ENCODE data around the gene ZDHHC17. TPM values are rescaled to one million over a fixed set of nuclear protein-coding genes. Genes with fewer than 3 reads are reported as not detected.

The ZDHHC17 gene
- total and polyA plus RNA-seq, 2 of the 13 experiments (the other 11 are each of a cell fraction or from before 2014, with no cell fraction given), result 36.7 to 38.5 TPM

DNA sequence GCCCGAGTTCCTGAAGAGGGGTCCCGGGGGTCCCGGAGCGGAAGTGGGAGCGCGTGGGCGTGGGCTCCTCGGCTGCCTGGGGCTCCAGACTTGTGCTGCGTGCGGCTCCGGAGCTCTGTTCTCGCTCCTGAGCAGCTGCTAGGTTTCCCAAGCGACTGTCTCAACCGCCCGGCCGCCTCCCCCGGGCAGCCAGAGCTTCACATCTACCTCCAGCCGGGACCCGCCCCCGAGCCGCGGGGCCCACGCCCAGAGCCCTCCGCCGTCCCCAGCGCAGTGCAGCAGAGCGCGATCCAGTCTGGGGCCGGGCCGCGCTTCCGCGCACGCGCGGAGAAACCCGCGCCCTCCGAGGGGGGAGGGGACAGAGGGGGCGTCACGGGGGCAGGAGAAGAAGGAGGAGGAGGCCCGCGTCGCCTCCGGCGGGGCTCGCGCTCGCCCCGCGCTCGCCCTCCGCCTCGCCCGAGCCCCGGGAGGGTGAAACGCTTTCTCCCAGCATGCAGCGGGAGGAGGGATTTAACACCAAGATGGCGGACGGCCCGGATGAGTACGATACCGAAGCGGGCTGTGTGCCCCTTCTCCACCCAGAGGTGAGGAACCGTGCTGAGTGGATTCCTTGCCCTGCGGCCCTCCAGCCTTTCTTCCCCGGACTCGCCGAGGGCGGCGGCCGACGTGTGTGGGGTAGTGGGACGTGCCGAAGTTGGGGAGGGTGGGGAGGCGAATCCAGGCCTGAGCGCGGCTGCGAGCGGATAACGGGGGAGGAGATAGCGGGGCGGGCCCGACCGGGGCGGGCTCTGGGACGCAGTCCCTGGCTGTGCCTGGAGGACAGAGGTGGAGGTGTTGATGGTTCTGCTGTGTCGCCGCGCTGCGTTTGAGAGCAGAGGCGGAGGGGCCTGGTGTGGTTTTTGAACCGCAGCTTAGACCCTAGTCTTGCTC lies at the start of gene ZDHHC17 (continued):
- no peak for TF ChIP-seq BCLAF1 (IDR thresholded peaks at IDR 0.05)
- peak; percentile 70; the same call in 1 of the 2 replicates for TF ChIP-seq TBX3 (IDR thresholded peaks at IDR 0.05; ENCODE audit: borderline replicate concordance)
- TF ChIP-seq MEF2D (CRISPR knock-in tag; IDR thresholded peaks at IDR 0.05), result peak; percentile 63; the same call in 1 of the 2 replicates
- TF ChIP-seq ZNF776 (CRISPR knock-in tag; IDR thresholded peaks at IDR 0.05), result peak; percentile 6; the same call in 1 of the 2 replicates
- no peak for TF ChIP-seq ZNF253 (CRISPR knock-in tag; IDR thresholded peaks at IDR 0.05; ENCODE audit: borderline replicate concordance)
- TF ChIP-seq, protein P1, sequence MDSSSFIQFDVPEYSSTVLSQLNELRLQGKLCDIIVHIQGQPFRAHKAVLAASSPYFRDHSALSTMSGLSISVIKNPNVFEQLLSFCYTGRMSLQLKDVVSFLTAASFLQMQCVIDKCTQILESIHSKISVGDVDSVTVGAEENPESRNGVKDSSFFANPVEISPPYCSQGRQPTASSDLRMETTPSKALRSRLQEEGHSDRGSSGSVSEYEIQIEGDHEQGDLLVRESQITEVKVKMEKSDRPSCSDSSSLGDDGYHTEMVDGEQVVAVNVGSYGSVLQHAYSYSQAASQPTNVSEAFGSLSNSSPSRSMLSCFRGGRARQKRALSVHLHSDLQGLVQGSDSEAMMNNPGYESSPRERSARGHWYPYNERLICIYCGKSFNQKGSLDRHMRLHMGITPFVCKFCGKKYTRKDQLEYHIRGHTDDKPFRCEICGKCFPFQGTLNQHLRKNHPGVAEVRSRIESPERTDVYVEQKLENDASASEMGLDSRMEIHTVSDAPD (CRISPR knock-in tag; IDR thresholded peaks at IDR 0.05), result 0 out of 2 replicates have a peak, but pooled peaks have one; percentile 56
- TF ChIP-seq ZNF557 (CRISPR knock-in tag; IDR thresholded peaks at IDR 0.05), result 0 out of 2 replicates have a peak, but pooled peaks have one; percentile 8
- TF ChIP-seq ZNF326 (CRISPR knock-in tag; IDR thresholded peaks at IDR 0.05; ENCODE audit: borderline replicate concordance), result no peak
- TF ChIP-seq SP140L (CRISPR knock-in tag; IDR thresholded peaks at IDR 0.05; ENCODE audit: borderline replicate concordance), result no peak
- TF ChIP-seq AHDC1 (CRISPR knock-in tag; IDR thresholded peaks at IDR 0.05; ENCODE audit: borderline replicate concordance), result peak; percentile 47; the same call in 1 of the 2 replicates
- TF ChIP-seq, protein P2, sequence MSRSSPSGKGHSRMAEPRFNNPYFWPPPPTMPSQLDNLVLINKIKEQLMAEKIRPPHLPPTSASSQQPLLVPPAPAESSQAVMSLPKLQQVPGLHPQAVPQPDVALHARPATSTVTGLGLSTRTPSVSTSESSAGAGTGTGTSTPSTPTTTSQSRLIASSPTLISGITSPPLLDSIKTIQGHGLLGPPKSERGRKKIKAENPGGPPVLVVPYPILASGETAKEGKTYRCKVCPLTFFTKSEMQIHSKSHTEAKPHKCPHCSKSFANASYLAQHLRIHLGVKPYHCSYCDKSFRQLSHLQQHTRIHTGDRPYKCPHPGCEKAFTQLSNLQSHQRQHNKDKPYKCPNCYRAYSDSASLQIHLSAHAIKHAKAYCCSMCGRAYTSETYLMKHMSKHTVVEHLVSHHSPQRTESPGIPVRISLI (CRISPR knock-in tag; IDR thresholded peaks at IDR 0.05; ENCODE audit: borderline replicate concordance), result no peak
- TF ChIP-seq AKAP8 (CRISPR knock-in tag; IDR thresholded peaks at IDR 0.05), result no peak
- 0 out of 2 replicates have a peak, but pooled peaks have one; percentile 70 for TF ChIP-seq PAX8 (CRISPR knock-in tag; IDR thresholded peaks at IDR 0.05; ENCODE audit: borderline replicate concordance)
- TF ChIP-seq ZNF496 (CRISPR knock-in tag; IDR thresholded peaks at IDR 0.05; ENCODE audit: insufficient replicate concordance), result no peak
- no peak for TF ChIP-seq NR2F6 (IDR thresholded peaks at IDR 0.05)
- TF ChIP-seq NR2F6 (CRISPR knock-in tag; IDR thresholded peaks at IDR 0.05), result no peak
- TF ChIP-seq BRD4 (CRISPR knock-in tag; IDR thresholded peaks at IDR 0.05), result peak; percentile 86

Data from HepG2 (cell line).